Measurements from ENCODE around the gene EWSR1.

Gene EWSR1

DNA sequence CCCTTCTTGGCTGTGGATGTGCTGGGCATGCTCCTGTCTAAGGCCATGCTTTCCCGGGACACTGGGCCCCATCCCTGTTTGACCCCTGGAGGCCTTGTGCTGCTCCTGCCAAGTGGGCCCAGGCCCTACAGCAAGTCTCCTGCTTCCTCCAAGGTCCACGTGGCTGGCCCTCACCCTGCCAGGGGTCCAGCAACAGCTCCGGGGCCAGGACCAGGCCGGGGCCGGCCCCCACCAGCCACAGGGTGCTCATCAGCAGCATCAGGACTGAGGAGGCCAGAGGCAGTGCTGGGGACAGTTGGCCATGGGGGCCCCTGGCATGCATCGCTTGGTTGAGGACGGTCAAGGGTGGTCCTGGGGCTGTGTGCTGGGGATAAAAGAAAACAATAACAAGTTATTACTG, 2.8 kb upstream of the EWSR1 start:
- no peak for DNase-seq
- ChIA-PET POLR2A (interaction anchor here (0.6 kb wide), 1 partner anchor 39 kb away, joined by 3 read pairs; no protein-coding TSS in a partner anchor), CTCF (no interaction called here)
- no peak overlapping the region for H3K4me3 ChIP-seq (ENCODE audit: control insufficient read depth in 1 of 7, extremely low read depth in 1 of 7, insufficient read depth in 4 of 7, low read depth in 2 of 7, low read length in 6 of 7)
- peaks cover 0 to 47% (median 22%) of the 10 kb centered on the region in 4 experiments for H3K36me3 ChIP-seq (ENCODE audit: control insufficient read depth in 4 of 4, insufficient read depth in 4 of 4, low read length in 3 of 4)
- 100% methylated on average over 4 of the region's 7 CpGs for WGBS (ENCODE audit: insufficient coverage)
- peak overlapping the region in 1 of 2 experiments; percentile 25 for H3K27ac ChIP-seq (ENCODE audit: insufficient read depth in 1 of 2, low read depth in 1 of 2, low read length in 2 of 2, poor library complexity in 1 of 2, severe bottlenecking in 2 of 2)
- no peaks in the 10 kb centered on the region for H3K27me3 ChIP-seq (replicated peaks in 2 of 5; ENCODE audit: control insufficient read depth in 4 of 5, insufficient read depth in 5 of 5, low read length in 4 of 5)
- H3K9me3 ChIP-seq (ENCODE audit: control extremely low read depth in 1 of 5, control insufficient read depth in 4 of 5, insufficient read depth in 2 of 5, low read depth in 1 of 5, low read length in 4 of 5), result no peaks in the 10 kb centered on the region
- peaks cover 17 to 36% (median 26%) of the 10 kb centered on the region in 4 experiments for H3K4me1 ChIP-seq (ENCODE audit: control extremely low read depth in 1 of 4, control insufficient read depth in 4 of 4, insufficient read depth in 4 of 4, low read length in 3 of 4)

DNA sequence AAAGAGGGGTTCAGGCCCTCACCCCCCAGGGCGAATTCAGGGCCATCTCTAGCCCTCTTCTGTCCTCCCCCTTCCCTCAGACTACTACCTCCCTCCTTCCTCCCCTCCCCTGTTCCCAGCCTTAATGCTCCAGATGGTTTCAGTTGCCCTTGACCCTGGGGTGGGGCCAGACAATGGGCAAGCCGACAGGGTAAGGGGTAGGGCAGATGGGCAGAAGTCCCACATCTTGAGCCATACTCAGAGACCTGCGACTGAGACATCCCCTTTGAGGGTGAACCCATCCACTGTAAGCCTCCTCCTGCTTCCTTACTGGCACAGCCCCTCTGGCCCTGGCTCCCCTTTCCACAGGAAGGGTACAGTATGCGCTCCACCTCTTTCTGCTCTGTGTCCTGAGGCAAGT, 2.1 kb upstream of the EWSR1 start:
- no peaks in the 10 kb centered on the region for H3K9me3 ChIP-seq (ENCODE audit: control extremely low read depth in 1 of 5, control insufficient read depth in 4 of 5, insufficient read depth in 2 of 5, low read depth in 1 of 5, low read length in 4 of 5)
- no peak for DNase-seq
- ChIA-PET POLR2A (no interaction called here), CTCF (no interaction called here)
- H3K27ac ChIP-seq (ENCODE audit: insufficient read depth in 1 of 2, low read depth in 1 of 2, low read length in 2 of 2, poor library complexity in 1 of 2, severe bottlenecking in 2 of 2), result no peak overlapping the region
- H3K4me3 ChIP-seq (ENCODE audit: control insufficient read depth in 1 of 7, extremely low read depth in 1 of 7, insufficient read depth in 4 of 7, low read depth in 2 of 7, low read length in 6 of 7), result peak overlapping the region in 1 of 7 experiments; percentile 77
- peaks cover 22 to 42% (median 33%) of the 10 kb centered on the region in 4 experiments for H3K4me1 ChIP-seq (ENCODE audit: control extremely low read depth in 1 of 4, control insufficient read depth in 4 of 4, insufficient read depth in 4 of 4, low read length in 3 of 4)
- H3K27me3 ChIP-seq (replicated peaks in 2 of 5; ENCODE audit: control insufficient read depth in 4 of 5, insufficient read depth in 5 of 5, low read length in 4 of 5), result no peaks in the 10 kb centered on the region
- H3K36me3 ChIP-seq (ENCODE audit: control insufficient read depth in 4 of 4, insufficient read depth in 4 of 4, low read length in 3 of 4), result peaks cover 0 to 48% (median 16%) of the 10 kb centered on the region in 4 experiments
- WGBS (ENCODE audit: insufficient coverage), result 89% methylated on average over 2 of the region's 4 CpGs

DNA sequence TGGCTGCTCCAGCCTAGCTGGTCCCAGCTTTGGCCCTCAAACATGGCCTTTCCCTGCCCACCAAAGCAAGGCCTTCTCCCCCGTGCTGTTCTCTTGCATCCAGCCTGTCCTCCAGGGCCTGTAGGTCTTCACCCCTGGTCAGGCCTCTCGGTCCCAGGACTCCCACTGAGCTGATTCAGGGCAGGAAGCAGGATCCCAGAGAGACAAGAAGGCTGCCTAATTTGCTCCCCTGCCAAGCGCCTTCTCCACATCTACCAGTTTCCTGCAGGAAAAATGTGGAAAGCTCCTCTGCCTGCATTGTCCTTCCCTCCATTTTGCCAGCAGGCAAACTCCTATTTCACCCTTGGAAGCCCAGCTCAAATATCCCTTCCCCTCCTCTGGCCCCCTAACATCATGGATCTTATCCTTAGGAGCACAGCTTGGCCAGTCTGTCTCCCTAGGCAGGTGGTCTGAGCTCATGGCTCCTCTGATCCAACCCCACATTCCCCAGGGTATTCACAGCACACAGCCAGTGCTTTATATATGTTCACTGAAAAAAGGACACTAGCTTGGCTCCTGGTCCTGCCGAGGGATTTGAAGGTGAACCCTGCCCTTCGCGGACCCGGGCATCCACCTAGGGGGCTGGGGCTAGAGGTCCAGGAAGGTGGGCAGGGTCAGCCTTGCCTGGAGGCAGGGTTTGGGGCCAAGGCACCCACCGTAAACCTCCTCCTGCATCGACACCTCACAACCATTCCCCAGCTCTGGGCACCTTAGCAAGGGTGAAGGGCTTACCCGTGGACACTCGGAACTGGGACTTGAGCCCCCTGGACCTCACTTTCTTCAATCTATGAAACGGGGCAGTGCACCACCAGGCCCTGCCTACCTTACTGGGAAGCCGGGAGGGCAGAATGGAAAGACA, 1.3 kb upstream of the EWSR1 start:
- H3K9me3 ChIP-seq (ENCODE audit: control extremely low read depth in 1 of 5, control insufficient read depth in 4 of 5, insufficient read depth in 2 of 5, low read depth in 1 of 5, low read length in 4 of 5), result no peaks in the 10 kb centered on the region
- 16% methylated on average over 10 of the region's 13 CpGs for WGBS (ENCODE audit: insufficient coverage)
- peak overlapping the region; percentile 72 to 95 (median 89) for H3K4me3 ChIP-seq (ENCODE audit: control insufficient read depth in 1 of 7, extremely low read depth in 1 of 7, insufficient read depth in 4 of 7, low read depth in 2 of 7, low read length in 6 of 7)
- H3K27ac ChIP-seq (ENCODE audit: insufficient read depth in 1 of 2, low read depth in 1 of 2, low read length in 2 of 2, poor library complexity in 1 of 2, severe bottlenecking in 2 of 2), result peak overlapping the region; percentile 100
- ChIA-PET POLR2A (interaction anchor here (0.6 to 0.7 kb wide), 2 partner anchors 31 to 37 kb away, joined by 3 read pairs; no protein-coding TSS in a partner anchor), CTCF (interaction anchor here (1.1 to 1.3 kb wide), 4 partner anchors 8 to 21 kb away, joined by 3 to 5 read pairs (median 4); no protein-coding TSS in a partner anchor)
- no peaks in the 10 kb centered on the region for H3K27me3 ChIP-seq (replicated peaks in 2 of 5; ENCODE audit: control insufficient read depth in 4 of 5, insufficient read depth in 5 of 5, low read length in 4 of 5)
- peaks cover under 1 to 54% (median 15%) of the 10 kb centered on the region in 4 experiments for H3K36me3 ChIP-seq (ENCODE audit: control insufficient read depth in 4 of 4, insufficient read depth in 4 of 4, low read length in 3 of 4)
- H3K4me1 ChIP-seq (ENCODE audit: control extremely low read depth in 1 of 4, control insufficient read depth in 4 of 4, insufficient read depth in 4 of 4, low read length in 3 of 4), result peaks cover 31 to 51% (median 40%) of the 10 kb centered on the region in 4 experiments
- no peak for DNase-seq

DNA sequence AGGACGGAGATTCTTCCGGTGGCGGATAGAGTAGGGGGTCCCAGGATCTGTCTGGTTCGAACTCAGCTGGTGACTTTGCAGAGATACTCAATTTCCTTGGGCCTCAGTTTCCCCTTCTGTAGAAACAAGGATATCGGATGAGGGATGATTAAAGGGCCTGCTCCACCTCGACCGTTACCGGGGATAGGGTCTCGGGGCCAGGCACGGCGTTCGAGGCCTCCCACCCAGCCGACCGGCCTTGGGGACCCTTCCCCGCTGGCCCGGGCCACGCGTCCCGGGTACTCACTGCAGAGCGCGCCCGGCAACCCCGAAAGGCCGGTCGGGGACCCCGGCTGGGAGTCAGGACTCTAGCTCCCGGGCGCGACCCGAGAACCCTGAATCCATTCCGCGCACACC, 608 bp upstream of the EWSR1 start:
- Histone ChIP-seq H3K36me3 (ENCODE audit: control insufficient read depth in 4 of 4, insufficient read depth in 4 of 4, low read length in 3 of 4) (peaks cover 4 to 60% (median 19%) of the 10 kb centered on the region in 4 experiments), H3K9me3 (ENCODE audit: control extremely low read depth in 1 of 5, control insufficient read depth in 4 of 5, insufficient read depth in 2 of 5, low read depth in 1 of 5, low read length in 4 of 5) (no peaks in the 10 kb centered on the region), H3K4me1 (ENCODE audit: control extremely low read depth in 1 of 4, control insufficient read depth in 4 of 4, insufficient read depth in 4 of 4, low read length in 3 of 4) (peaks cover 31 to 54% (median 40%) of the 10 kb centered on the region in 4 experiments), H3K27ac (ENCODE audit: insufficient read depth in 1 of 2, low read depth in 1 of 2, low read length in 2 of 2, poor library complexity in 1 of 2, severe bottlenecking in 2 of 2) (peak overlapping the region; percentile 100), H3K4me3 (ENCODE audit: control insufficient read depth in 1 of 7, extremely low read depth in 1 of 7, insufficient read depth in 4 of 7, low read depth in 2 of 7, low read length in 6 of 7) (peak overlapping the region; percentile 72 to 95 (median 89)), H3K27me3 (replicated peaks in 2 of 5; ENCODE audit: control insufficient read depth in 4 of 5, insufficient read depth in 5 of 5, low read length in 4 of 5) (no peaks in the 10 kb centered on the region)
- ChIA-PET POLR2A (interaction anchor here (0.6 to 0.7 kb wide), 3 partner anchors 32 to 55 kb away, joined by 3 read pairs; no protein-coding TSS in a partner anchor), CTCF (interaction anchor here (1.1 to 1.3 kb wide), 4 partner anchors 9 to 22 kb away, joined by 3 to 5 read pairs (median 4); no protein-coding TSS in a partner anchor)
- WGBS (ENCODE audit: insufficient coverage), result under 1% methylated on average over 31 of the region's 32 CpGs
- no peak for DNase-seq

DNA sequence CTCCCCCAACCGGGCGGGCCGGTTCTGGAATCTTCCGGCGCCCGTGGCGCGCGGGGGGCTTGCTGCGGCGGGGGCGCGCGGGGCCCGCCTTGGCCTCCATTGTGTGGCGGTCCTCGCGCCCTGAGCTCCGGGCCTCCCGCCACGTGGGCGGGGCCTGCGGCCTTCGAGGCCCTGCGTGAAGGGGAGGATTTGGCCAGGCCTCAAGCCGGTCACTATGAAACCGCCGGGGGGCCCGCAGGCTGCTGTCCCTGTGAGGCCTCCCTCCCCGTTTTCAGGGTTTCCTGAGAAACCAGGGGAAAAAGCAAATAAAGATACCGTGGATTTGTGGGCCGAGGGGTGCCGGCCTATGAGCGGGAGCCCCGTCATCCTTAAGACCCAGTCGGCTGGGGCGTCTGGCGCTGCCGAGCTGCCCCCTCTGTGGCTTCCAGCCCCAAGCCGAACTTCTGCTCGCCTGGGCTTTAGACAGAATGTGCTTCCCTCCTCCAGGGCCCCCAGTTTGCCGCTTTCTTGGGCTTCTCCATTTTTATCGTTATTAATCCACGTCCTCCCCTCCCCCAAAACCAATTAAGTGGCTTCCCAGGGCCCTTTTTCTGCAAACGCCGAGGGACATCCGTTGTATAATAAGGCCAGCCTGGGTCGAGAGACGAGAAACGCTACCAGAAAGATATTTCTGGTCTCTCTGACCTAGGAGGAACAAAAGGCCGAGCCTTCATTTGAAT, 602 bp downstream of the EWSR1 start:
- DNase-seq, result peak; percentile 33 to 75 (median 72)
- Histone ChIP-seq H3K27me3 (replicated peaks in 2 of 5; ENCODE audit: control insufficient read depth in 4 of 5, insufficient read depth in 5 of 5, low read length in 4 of 5) (no peaks in the 10 kb centered on the region), H3K4me3 (ENCODE audit: control insufficient read depth in 1 of 7, extremely low read depth in 1 of 7, insufficient read depth in 4 of 7, low read depth in 2 of 7, low read length in 6 of 7) (peak overlapping the region; percentile 72 to 95 (median 89)), H3K27ac (ENCODE audit: insufficient read depth in 1 of 2, low read depth in 1 of 2, low read length in 2 of 2, poor library complexity in 1 of 2, severe bottlenecking in 2 of 2) (peak overlapping the region; percentile 100), H3K9me3 (ENCODE audit: control extremely low read depth in 1 of 5, control insufficient read depth in 4 of 5, insufficient read depth in 2 of 5, low read depth in 1 of 5, low read length in 4 of 5) (no peaks in the 10 kb centered on the region), H3K4me1 (ENCODE audit: control extremely low read depth in 1 of 4, control insufficient read depth in 4 of 4, insufficient read depth in 4 of 4, low read length in 3 of 4) (peaks cover 31 to 58% (median 40%) of the 10 kb centered on the region in 4 experiments), H3K36me3 (ENCODE audit: control insufficient read depth in 4 of 4, insufficient read depth in 4 of 4, low read length in 3 of 4) (peaks cover 11 to 70% (median 29%) of the 10 kb centered on the region in 4 experiments)
- WGBS (ENCODE audit: insufficient coverage), result 0% methylated on average over 47 of the region's 51 CpGs
- ChIA-PET CTCF (interaction anchor here (0.8 to 1.3 kb wide), 2 partner anchors 8 to 18 kb away, joined by 3 read pairs; no protein-coding TSS in a partner anchor), POLR2A (interaction anchor here (0.7 to 1.2 kb wide), 2 partner anchors 35 to 65 kb away, joined by 4 to 7 read pairs; no protein-coding TSS in a partner anchor)

DNA sequence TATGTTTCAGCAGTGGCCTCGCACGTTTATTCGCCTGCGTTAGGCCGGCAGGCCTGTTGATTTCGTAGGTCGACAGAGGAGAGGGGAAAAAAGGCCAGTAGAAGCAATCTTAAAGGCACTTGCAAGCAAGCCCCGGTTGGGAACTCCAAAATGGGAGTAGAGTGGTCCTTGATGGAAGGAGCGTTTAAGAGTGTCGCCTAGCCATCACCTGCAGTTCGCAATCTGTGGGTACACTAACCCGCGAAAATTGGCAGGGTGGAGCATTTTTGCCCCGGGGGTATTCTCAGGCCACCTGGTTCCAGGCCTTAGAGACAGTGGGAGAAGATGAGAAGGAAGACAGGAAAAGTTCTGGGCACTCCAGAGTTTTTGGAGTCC, 1.1 kb downstream of the EWSR1 start:
- WGBS (ENCODE audit: insufficient coverage), result under 1% methylated on average over 14 of the region's 14 CpGs
- POLR2A ChIA-PET, result interaction anchor here (1.2 kb wide), 1 partner anchor 66 kb away, joined by 4 read pairs; no protein-coding TSS in a partner anchor
- no peaks in the 10 kb centered on the region for H3K27me3 ChIP-seq (replicated peaks in 2 of 5; ENCODE audit: control insufficient read depth in 4 of 5, insufficient read depth in 5 of 5, low read length in 4 of 5)
- H3K4me1 ChIP-seq (ENCODE audit: control extremely low read depth in 1 of 4, control insufficient read depth in 4 of 4, insufficient read depth in 4 of 4, low read length in 3 of 4), result peaks cover 31 to 58% (median 40%) of the 10 kb centered on the region in 4 experiments
- no peak for DNase-seq
- peaks cover 17 to 70% (median 31%) of the 10 kb centered on the region in 4 experiments for H3K36me3 ChIP-seq (ENCODE audit: control insufficient read depth in 4 of 4, insufficient read depth in 4 of 4, low read length in 3 of 4)
- no peaks in the 10 kb centered on the region for H3K9me3 ChIP-seq (ENCODE audit: control extremely low read depth in 1 of 5, control insufficient read depth in 4 of 5, insufficient read depth in 2 of 5, low read depth in 1 of 5, low read length in 4 of 5)
- CTCF ChIA-PET, result interaction anchor here (1.0 kb wide), 1 partner anchor 23 kb away, joined by 3 read pairs; no protein-coding TSS in a partner anchor
- peak overlapping the region; percentile 100 for H3K27ac ChIP-seq (ENCODE audit: insufficient read depth in 1 of 2, low read depth in 1 of 2, low read length in 2 of 2, poor library complexity in 1 of 2, severe bottlenecking in 2 of 2)
- H3K4me3 ChIP-seq (ENCODE audit: control insufficient read depth in 1 of 7, extremely low read depth in 1 of 7, insufficient read depth in 4 of 7, low read depth in 2 of 7, low read length in 6 of 7), result peak overlapping the region; percentile 72 to 95 (median 89)
